GM12878 (cell line): ENCODE measurements around the gene ASPHD1.

Source experiments
- CTCF ChIP-seq, 3 experiments: IDR thresholded peaks in 2 of 3; conservative IDR thresholded peaks in 1 of 3; 2 replicates each; pipeline ENCODE4 v1.5.1; 2011; ENCODE audit warnings: low read depth in 3 of 3, low read length in 3 of 3, mild to moderate bottlenecking in 3 of 3, control low read depth in 2 of 3, moderate library complexity in 2 of 3, inconsistent platforms in 1 of 3, mixed read lengths in 1 of 3; ENCODE audit not compliant: control insufficient read depth in 2 of 3, insufficient read depth in 1 of 3; ENCODE audit errors: extremely low read depth in 1 of 3
- RCOR1 ChIP-seq: conservative IDR thresholded peaks from 2 replicates; pipeline ENCODE4 v1.6.1; 2012; ENCODE audit warnings: low read depth, low read length, improper control_type of control experiment
- REST ChIP-seq: IDR thresholded peaks from 2 replicates; pipeline ENCODE4 v1.6.1; 2012; ENCODE audit warnings: mild to moderate bottlenecking, low read depth, low read length
- YY1 ChIP-seq: IDR thresholded peaks from 2 replicates; pipeline ENCODE4 v1.6.1; 2011; ENCODE audit warnings: low read depth, mild to moderate bottlenecking, low read length
- ZNF384 ChIP-seq: IDR thresholded peaks from 2 replicates; pipeline ENCODE4 v1.6.1; 2012; ENCODE audit warnings: low read depth, mild to moderate bottlenecking, low read length, improper control_type of control experiment, borderline replicate concordance

- TF ChIP-seq CTCF (IDR thresholded peaks at IDR 0.05 in 2 of 3, conservative IDR thresholded peaks at IDR 0.05 in 1 of 3; ENCODE audit: control insufficient read depth in 2 of 3, extremely low read depth in 1 of 3, insufficient read depth in 1 of 3, low read depth in 3 of 3, low read length in 3 of 3) (no peak), RCOR1 (no peak), REST (no peak), YY1 (no peak), ZNF384 (no peak)
These were observed 16.3 kb upstream of the ASPHD1 start for GRCh38 chr16:29883987-29884386.
